ENCODE results near the gene SH3BP4. TPM values are rescaled to one million over a fixed set of nuclear protein-coding genes. Genes with fewer than 3 reads are reported as not detected.
"Not testable (repeated sequence)": the region's sequence is repeated elsewhere in the genome, so short reads cannot be mapped to it uniquely, and the experiment has no call there.

SH3BP4 gene
- total RNA-seq, 1 donor from 2014 or later, result 51.9 TPM

DNA sequence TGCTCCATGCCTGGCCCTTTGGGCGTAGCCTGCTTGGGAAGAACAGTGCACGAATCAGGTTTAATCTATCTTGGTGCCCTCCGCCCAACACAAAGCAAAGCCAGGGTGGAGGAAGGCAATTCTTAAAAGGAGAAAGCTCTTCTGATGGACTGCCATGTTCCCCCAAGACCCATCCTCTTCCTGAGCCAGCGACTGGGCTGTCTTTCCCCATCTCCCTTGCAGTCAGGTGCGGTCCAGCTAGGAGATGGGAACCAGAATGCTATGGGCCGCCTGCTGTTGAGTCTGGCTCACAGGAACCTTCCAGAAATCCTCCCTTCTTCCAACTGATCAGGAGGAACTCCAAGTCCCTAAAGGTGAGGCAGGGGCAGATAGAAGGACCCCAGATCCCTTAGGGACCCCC is 105.0 kb downstream of the SH3BP4 start:
- H3K9me3 Mint-ChIP-seq (ENCODE audit: low read depth), result no peaks in the 10 kb centered on the region
- TF ChIP-seq, protein P1, sequence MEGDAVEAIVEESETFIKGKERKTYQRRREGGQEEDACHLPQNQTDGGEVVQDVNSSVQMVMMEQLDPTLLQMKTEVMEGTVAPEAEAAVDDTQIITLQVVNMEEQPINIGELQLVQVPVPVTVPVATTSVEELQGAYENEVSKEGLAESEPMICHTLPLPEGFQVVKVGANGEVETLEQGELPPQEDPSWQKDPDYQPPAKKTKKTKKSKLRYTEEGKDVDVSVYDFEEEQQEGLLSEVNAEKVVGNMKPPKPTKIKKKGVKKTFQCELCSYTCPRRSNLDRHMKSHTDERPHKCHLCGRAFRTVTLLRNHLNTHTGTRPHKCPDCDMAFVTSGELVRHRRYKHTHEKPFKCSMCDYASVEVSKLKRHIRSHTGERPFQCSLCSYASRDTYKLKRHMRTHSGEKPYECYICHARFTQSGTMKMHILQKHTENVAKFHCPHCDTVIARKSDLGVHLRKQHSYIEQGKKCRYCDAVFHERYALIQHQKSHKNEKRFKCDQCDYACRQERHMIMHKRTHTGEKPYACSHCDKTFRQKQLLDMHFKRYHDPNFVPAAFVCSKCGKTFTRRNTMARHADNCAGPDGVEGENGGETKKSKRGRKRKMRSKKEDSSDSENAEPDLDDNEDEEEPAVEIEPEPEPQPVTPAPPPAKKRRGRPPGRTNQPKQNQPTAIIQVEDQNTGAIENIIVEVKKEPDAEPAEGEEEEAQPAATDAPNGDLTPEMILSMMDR (IDR thresholded peaks at IDR 0.05), result no peak
- peaks cover 26% of the 10 kb centered on the region for H3K36me3 Mint-ChIP-seq (ENCODE audit: low read depth)
- no peak for DNase-seq (ENCODE audit: low spot score)
- no peak overlapping the region for H3K4me3 Mint-ChIP-seq (ENCODE audit: unreplicated experiment)
- no peak overlapping the region for H3K27ac Mint-ChIP-seq (ENCODE audit: unreplicated experiment)
- H3K4me1 Mint-ChIP-seq (ENCODE audit: low read depth), result peaks cover 5% of the 10 kb centered on the region
- no peaks in the 10 kb centered on the region for H3K27me3 Mint-ChIP-seq (ENCODE audit: low read depth)

DNA sequence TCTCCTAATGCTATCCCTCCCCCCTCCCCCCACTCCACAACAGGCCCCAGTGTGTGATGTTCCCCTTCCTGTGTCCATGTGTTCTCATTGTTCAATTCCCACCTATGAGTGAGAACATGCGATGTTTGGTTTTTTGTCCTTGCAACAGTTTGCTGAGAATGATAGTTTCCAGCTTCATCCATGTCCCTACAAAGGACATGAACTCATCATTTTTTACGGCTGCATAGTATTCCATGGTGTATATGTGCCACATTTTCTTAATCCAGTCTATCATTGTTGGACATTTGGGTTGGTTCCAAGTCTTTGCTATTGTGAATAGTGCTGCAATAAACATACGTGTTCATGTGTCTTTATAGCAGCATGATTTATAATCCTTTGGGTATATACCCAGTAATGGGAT is 105.8 kb downstream of the SH3BP4 start:
- H3K27ac Mint-ChIP-seq (ENCODE audit: unreplicated experiment); H3K27me3 Mint-ChIP-seq (ENCODE audit: low read depth); H3K4me1 Mint-ChIP-seq (ENCODE audit: low read depth); H3K4me3 Mint-ChIP-seq (ENCODE audit: unreplicated experiment); H3K9me3 Mint-ChIP-seq (ENCODE audit: low read depth); DNase-seq (ENCODE audit: low spot score): not testable (repeated sequence)
- H3K36me3 Mint-ChIP-seq (ENCODE audit: low read depth), result peaks cover 21% of the 10 kb centered on the region

DNA sequence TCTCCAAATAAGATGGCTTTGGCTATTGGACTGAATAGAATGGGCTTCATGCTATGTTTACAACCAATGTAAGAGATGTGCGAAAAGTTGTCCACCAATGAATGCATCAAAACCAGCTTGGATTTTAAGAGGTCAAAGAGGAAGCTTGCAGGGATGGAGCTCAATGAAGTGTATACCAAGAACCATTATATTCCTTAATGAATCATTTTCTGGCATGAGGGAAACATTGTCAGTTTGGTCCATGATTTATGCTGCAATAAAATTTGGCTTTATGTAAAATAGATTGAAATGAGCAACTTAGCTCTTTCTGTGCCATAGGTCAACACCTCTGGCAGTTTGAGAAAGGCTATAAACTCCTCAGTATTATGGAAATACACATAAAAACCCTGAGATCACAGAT is 107.3 kb downstream of the SH3BP4 start:
- no peaks in the 10 kb centered on the region for H3K4me1 Mint-ChIP-seq (ENCODE audit: low read depth)
- no peaks in the 10 kb centered on the region for H3K9me3 Mint-ChIP-seq (ENCODE audit: low read depth)
- peaks cover 16% of the 10 kb centered on the region for H3K36me3 Mint-ChIP-seq (ENCODE audit: low read depth)
- DNase-seq (ENCODE audit: low spot score), result no peak
- H3K4me3 Mint-ChIP-seq (ENCODE audit: unreplicated experiment), result no peak overlapping the region
- H3K27me3 Mint-ChIP-seq (ENCODE audit: low read depth), result no peaks in the 10 kb centered on the region
- no peak overlapping the region for H3K27ac Mint-ChIP-seq (ENCODE audit: unreplicated experiment)
- TF ChIP-seq, protein P1 (IDR thresholded peaks at IDR 0.05), result no peak

DNA sequence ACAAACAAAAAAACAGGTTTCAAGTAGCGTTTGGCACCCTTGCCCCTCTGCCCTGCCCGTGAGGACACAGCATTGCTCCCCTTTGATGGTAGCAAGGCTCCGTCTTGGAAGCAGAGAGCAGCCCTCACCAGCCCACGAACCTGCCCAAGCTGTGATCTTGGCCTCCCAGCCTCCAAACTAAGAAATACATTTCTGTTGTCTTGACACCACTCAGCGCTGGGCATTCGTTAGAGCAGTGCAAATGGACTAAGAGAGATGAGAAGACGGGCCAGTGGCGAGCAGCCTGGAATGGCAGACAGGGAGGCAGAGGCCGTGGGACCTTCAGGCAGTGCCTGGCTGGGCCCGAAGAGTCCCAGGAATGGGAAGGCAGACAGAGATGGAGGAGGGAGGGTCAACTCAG is 109.8 kb downstream of the SH3BP4 start:
- no peak for DNase-seq (ENCODE audit: low spot score)
- Mint-ChIP-seq H3K27ac (ENCODE audit: unreplicated experiment) (no peak overlapping the region), H3K27me3 (ENCODE audit: low read depth) (no peaks in the 10 kb centered on the region), H3K4me1 (ENCODE audit: low read depth) (peaks cover 16% of the 10 kb centered on the region), H3K36me3 (ENCODE audit: low read depth) (no peaks in the 10 kb centered on the region), H3K9me3 (ENCODE audit: low read depth) (no peaks in the 10 kb centered on the region), H3K4me3 (ENCODE audit: unreplicated experiment) (no peak overlapping the region)
- TF ChIP-seq, protein P1 (IDR thresholded peaks at IDR 0.05), result no peak

DNA sequence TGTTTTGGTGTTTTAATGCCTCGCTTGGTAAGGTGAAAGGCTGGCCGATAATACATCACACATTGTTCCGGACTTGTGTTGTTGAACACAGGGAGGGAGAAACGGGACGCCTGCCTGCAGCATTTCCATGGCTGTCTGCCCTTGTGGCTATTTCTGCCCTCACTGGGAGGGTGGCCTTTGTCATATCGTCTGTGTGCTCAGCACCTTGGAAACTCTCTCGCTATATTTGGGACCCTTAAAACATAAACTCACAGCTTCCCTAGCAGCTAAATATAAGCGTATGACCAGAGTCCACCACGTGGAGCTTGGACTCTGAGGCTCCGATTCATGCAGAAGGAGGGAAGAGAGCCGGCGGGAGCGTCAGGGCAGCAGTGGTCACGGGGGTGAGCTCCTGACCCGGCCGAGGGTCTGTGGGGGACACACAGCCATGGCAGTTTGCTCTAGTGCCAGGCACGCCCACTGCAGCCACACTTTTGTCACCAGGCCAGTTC is 111.7 kb downstream of the SH3BP4 start:
- no peak for DNase-seq (ENCODE audit: low spot score)
- H3K27ac Mint-ChIP-seq (ENCODE audit: unreplicated experiment), result no peak overlapping the region

DNA sequence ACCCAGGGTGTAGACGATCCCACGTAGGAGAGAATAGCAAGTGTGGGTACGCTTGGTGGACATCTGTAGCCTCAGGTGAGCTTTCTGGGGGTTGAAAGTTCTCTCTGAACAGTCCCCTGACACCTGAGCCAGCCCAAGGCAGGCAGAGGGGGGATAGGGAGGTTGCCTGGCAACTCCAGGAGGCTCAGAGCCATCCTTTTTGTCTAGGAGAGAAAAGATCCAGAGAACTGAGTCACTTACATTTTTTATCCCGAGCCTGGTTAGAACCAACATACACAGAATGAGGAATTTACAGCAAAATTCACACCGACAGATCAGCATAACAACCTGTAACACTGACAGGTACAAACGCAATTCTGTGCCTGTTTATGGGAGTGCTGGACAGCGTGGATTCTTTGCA is 113.2 kb downstream of the SH3BP4 start:
- Mint-ChIP-seq H3K27me3 (ENCODE audit: low read depth) (no peaks in the 10 kb centered on the region), H3K9me3 (ENCODE audit: low read depth) (no peaks in the 10 kb centered on the region), H3K36me3 (ENCODE audit: low read depth) (no peaks in the 10 kb centered on the region), H3K4me1 (ENCODE audit: low read depth) (peaks cover 23% of the 10 kb centered on the region), H3K27ac (ENCODE audit: unreplicated experiment) (no peak overlapping the region), H3K4me3 (ENCODE audit: unreplicated experiment) (no peak overlapping the region)
- no peak for DNase-seq (ENCODE audit: low spot score)
- TF ChIP-seq, protein P1 (IDR thresholded peaks at IDR 0.05), result no peak

More for the DNA sequence above, 111.7 kb downstream of the SH3BP4 start:
- TF ChIP-seq, protein P1 (IDR thresholded peaks at IDR 0.05), result no peak
- Mint-ChIP-seq H3K9me3 (ENCODE audit: low read depth) (no peaks in the 10 kb centered on the region), H3K4me3 (ENCODE audit: unreplicated experiment) (no peak overlapping the region), H3K27me3 (ENCODE audit: low read depth) (no peaks in the 10 kb centered on the region), H3K36me3 (ENCODE audit: low read depth) (no peaks in the 10 kb centered on the region), H3K4me1 (ENCODE audit: low read depth) (peaks cover 21% of the 10 kb centered on the region)
